Neural cell (in vitro differentiated cells): ENCODE results near the gene POTEC.
"Not testable (repeated sequence)": the region's sequence is repeated elsewhere in the genome, so short reads cannot be mapped to it uniquely, and the experiment has no call there.

Experiments used
- EP300 ChIP-seq: fragments of 450-650 bp; conservative IDR thresholded peaks from 2 replicates; pipeline ENCODE4 v1.6.1; 2014; ENCODE audit warnings: antibody characterized with exemption, mild to moderate bottlenecking, moderate library complexity; ENCODE audit not compliant: poor library complexity, severe bottlenecking
- POLR2AphosphoS5 ChIP-seq: IDR thresholded peaks from 2 replicates; pipeline ENCODE4 v1.6.1; 2012
- REST ChIP-seq: IDR thresholded peaks from 2 replicates; pipeline ENCODE4 v1.6.1; 2012; ENCODE audit warnings: borderline replicate concordance
- TF ChIP-seq, protein P1 (sequence below): fragments of 450-650 bp; IDR thresholded peaks from 2 replicates; pipeline ENCODE4 v1.5.1; 2014; ENCODE audit warnings: antibody characterized with exemption, mild to moderate bottlenecking, moderate library complexity; ENCODE audit not compliant: poor library complexity, severe bottlenecking

DNA sequence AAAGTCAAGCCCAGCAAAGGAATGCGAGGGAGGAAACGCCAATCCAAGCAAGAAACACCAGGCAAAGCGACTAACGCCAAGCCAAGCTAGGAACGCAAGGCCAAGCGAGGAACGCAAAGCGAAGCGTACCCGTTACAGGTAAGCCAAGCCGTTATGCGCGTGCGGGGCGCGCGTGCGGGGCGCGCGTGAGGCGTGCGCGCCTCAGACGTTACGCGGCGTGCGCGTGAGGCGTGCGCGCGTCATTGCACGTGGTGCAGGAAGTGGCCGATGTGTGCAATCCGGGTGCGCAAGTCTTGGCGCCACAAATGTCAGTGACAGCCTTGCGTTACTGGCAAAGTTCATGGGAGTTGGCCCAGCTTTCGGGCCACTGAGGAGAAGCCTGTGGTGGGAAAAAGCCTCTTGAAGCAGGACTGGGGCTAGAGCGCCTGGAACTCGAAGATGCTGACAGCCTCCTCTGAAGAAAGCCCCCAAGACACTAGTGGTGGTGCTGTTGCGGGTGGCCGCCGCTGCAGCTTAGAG lies at the start of gene POTEC:
- TF ChIP-seq, protein P1, sequence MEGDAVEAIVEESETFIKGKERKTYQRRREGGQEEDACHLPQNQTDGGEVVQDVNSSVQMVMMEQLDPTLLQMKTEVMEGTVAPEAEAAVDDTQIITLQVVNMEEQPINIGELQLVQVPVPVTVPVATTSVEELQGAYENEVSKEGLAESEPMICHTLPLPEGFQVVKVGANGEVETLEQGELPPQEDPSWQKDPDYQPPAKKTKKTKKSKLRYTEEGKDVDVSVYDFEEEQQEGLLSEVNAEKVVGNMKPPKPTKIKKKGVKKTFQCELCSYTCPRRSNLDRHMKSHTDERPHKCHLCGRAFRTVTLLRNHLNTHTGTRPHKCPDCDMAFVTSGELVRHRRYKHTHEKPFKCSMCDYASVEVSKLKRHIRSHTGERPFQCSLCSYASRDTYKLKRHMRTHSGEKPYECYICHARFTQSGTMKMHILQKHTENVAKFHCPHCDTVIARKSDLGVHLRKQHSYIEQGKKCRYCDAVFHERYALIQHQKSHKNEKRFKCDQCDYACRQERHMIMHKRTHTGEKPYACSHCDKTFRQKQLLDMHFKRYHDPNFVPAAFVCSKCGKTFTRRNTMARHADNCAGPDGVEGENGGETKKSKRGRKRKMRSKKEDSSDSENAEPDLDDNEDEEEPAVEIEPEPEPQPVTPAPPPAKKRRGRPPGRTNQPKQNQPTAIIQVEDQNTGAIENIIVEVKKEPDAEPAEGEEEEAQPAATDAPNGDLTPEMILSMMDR = not testable (repeated sequence)
- not testable (repeated sequence) for TF ChIP-seq POLR2AphosphoS5, EP300, REST
